ENCODE results near the gene TMEM30A.

GRCh38 chr6:75230484-75231325 is 53.9 kb downstream of the TMEM30A start:
- TF ChIP-seq POLR2AphosphoS5 (IDR thresholded peaks at IDR 0.05; ENCODE audit: borderline replicate concordance, low read depth, low read length) = no peak
- TF ChIP-seq EZH2 (IDR thresholded peaks at IDR 0.05) = no peak
- TF ChIP-seq FOXP2 (optimal IDR thresholded peaks at IDR 0.05; ENCODE audit: control extremely low read depth, extremely low read length, insufficient read depth) = no peak

Measured in SK-N-MC (cell line).